ENCODE results near the gene DSCAM. TPM values are rescaled to one million over a fixed set of nuclear protein-coding genes. Genes with fewer than 3 reads are reported as not detected.

Gene DSCAM
- total RNA-seq, 1 donor from 2014 or later: not detected

- no peak for DNase-seq (ENCODE audit: extremely low spot score, unreplicated experiment)
Observed at GRCh38 chr21:40732253-40733023, 114.5 kb downstream of the DSCAM start.

GRCh38 chr21:40731206-40731605 is 115.8 kb downstream of the DSCAM start:
- Mint-ChIP-seq H3K4me1 (ENCODE audit: unreplicated experiment) (no peaks in the 10 kb centered on the region), H3K9me3 (ENCODE audit: unreplicated experiment) (peaks cover 31% of the 10 kb centered on the region), H3K27me3 (ENCODE audit: unreplicated experiment) (no peaks in the 10 kb centered on the region), H3K27ac (ENCODE audit: unreplicated experiment) (no peak overlapping the region), H3K36me3 (ENCODE audit: unreplicated experiment) (no peaks in the 10 kb centered on the region), H3K4me3 (ENCODE audit: unreplicated experiment) (no peak overlapping the region)
- DNase-seq (ENCODE audit: extremely low spot score, unreplicated experiment): no peak
- no peak for TF ChIP-seq CTCF (IDR thresholded peaks at IDR 0.05)

More at GRCh38 chr21:40732253-40733023, 114.5 kb downstream of the DSCAM start:
- H3K27ac Mint-ChIP-seq (ENCODE audit: unreplicated experiment): no peak overlapping the region
- peaks cover 23% of the 10 kb centered on the region for H3K9me3 Mint-ChIP-seq (ENCODE audit: unreplicated experiment)
- no peaks in the 10 kb centered on the region for H3K4me1 Mint-ChIP-seq (ENCODE audit: unreplicated experiment)
- H3K4me3 Mint-ChIP-seq (ENCODE audit: unreplicated experiment): no peak overlapping the region
- no peaks in the 10 kb centered on the region for H3K36me3 Mint-ChIP-seq (ENCODE audit: unreplicated experiment)
- TF ChIP-seq CTCF (IDR thresholded peaks at IDR 0.05): no peak
- H3K27me3 Mint-ChIP-seq (ENCODE audit: unreplicated experiment): no peaks in the 10 kb centered on the region

- Mint-ChIP-seq H3K4me3 (ENCODE audit: unreplicated experiment) (no peak overlapping the region), H3K9me3 (ENCODE audit: unreplicated experiment) (peaks cover 27% of the 10 kb centered on the region)
Observed at GRCh38 chr21:40730426-40730800, 116.5 kb downstream of the DSCAM start.

GRCh38 chr21:40729761-40730425 is 117.1 kb downstream of the DSCAM start:
- Mint-ChIP-seq H3K27me3 (ENCODE audit: unreplicated experiment) (no peaks in the 10 kb centered on the region), H3K4me3 (ENCODE audit: unreplicated experiment) (no peak overlapping the region), H3K4me1 (ENCODE audit: unreplicated experiment) (no peaks in the 10 kb centered on the region), H3K27ac (ENCODE audit: unreplicated experiment) (no peak overlapping the region), H3K36me3 (ENCODE audit: unreplicated experiment) (no peaks in the 10 kb centered on the region), H3K9me3 (ENCODE audit: unreplicated experiment) (peaks cover 26% of the 10 kb centered on the region)
- DNase-seq (ENCODE audit: extremely low spot score, unreplicated experiment): no peak
- TF ChIP-seq CTCF (IDR thresholded peaks at IDR 0.05): no peak

More at GRCh38 chr21:40730426-40730800, 116.5 kb downstream of the DSCAM start:
- TF ChIP-seq CTCF (IDR thresholded peaks at IDR 0.05): no peak
- no peak for DNase-seq (ENCODE audit: extremely low spot score, unreplicated experiment)
- H3K36me3 Mint-ChIP-seq (ENCODE audit: unreplicated experiment): no peaks in the 10 kb centered on the region
- no peak overlapping the region for H3K27ac Mint-ChIP-seq (ENCODE audit: unreplicated experiment)
- no peaks in the 10 kb centered on the region for H3K27me3 Mint-ChIP-seq (ENCODE audit: unreplicated experiment)
- no peaks in the 10 kb centered on the region for H3K4me1 Mint-ChIP-seq (ENCODE audit: unreplicated experiment)

- no peak for DNase-seq (ENCODE audit: extremely low spot score, unreplicated experiment)
- H3K27ac Mint-ChIP-seq (ENCODE audit: unreplicated experiment): no peak overlapping the region
- no peak overlapping the region for H3K4me3 Mint-ChIP-seq (ENCODE audit: unreplicated experiment)
- H3K36me3 Mint-ChIP-seq (ENCODE audit: unreplicated experiment): no peaks in the 10 kb centered on the region
- H3K9me3 Mint-ChIP-seq (ENCODE audit: unreplicated experiment): peaks cover 47% of the 10 kb centered on the region
- no peaks in the 10 kb centered on the region for H3K27me3 Mint-ChIP-seq (ENCODE audit: unreplicated experiment)
- no peak for TF ChIP-seq CTCF (IDR thresholded peaks at IDR 0.05)
- no peaks in the 10 kb centered on the region for H3K4me1 Mint-ChIP-seq (ENCODE audit: unreplicated experiment)
Observed at GRCh38 chr21:40723966-40724365, 123.0 kb downstream of the DSCAM start.

Data from osteocyte (in vitro differentiated cells).